GM19043 (cell line): ENCODE data around the gene RYR3.

Experiments
- ATAC-seq: cut with Tn5 transposase; IDR thresholded peaks from one replicate; pipeline ENCODE4 v1.9.1; 2021; ENCODE audit warnings: low read depth; ENCODE audit not compliant: unreplicated experiment

The RYR3 gene

GRCh38 chr15:33317896-33318295 lies 7.1 kb downstream of the RYR3 start:
- no peak for ATAC-seq

- no peak for ATAC-seq
These were observed 9.2 kb downstream of the RYR3 start for GRCh38 chr15:33320017-33320416.

GRCh38 chr15:33322091-33322490 lies 11.3 kb downstream of the RYR3 start:
- no peak for ATAC-seq

- ATAC-seq: no peak
These were observed 13.8 kb downstream of the RYR3 start for GRCh38 chr15:33324609-33325008.

GRCh38 chr15:33326908-33327307 lies 16.1 kb downstream of the RYR3 start:
- ATAC-seq: no peak

- ATAC-seq: no peak
These were observed 17.3 kb downstream of the RYR3 start for GRCh38 chr15:33328106-33328505.

GRCh38 chr15:33329457-33329856 lies 18.7 kb downstream of the RYR3 start:
- no peak for ATAC-seq

- no peak for ATAC-seq
These were observed 20.2 kb downstream of the RYR3 start for GRCh38 chr15:33330931-33331330.

GRCh38 chr15:33341953-33342352 lies 31.2 kb downstream of the RYR3 start:
- no peak for ATAC-seq

GRCh38 chr15:33343275-33343674 lies 32.5 kb downstream of the RYR3 start:
- ATAC-seq: no peak

- no peak for ATAC-seq
These were observed 33.3 kb downstream of the RYR3 start for GRCh38 chr15:33344111-33344510.

- ATAC-seq: no peak
These were observed 33.8 kb downstream of the RYR3 start for GRCh38 chr15:33344530-33344929.

GRCh38 chr15:33354411-33354810 lies 43.6 kb downstream of the RYR3 start:
- ATAC-seq: no peak

- ATAC-seq: no peak
These were observed 47.1 kb downstream of the RYR3 start for GRCh38 chr15:33357845-33358244.

- no peak for ATAC-seq
These were observed 47.5 kb downstream of the RYR3 start for GRCh38 chr15:33358306-33358705.

GRCh38 chr15:33360886-33361285 lies 50.1 kb downstream of the RYR3 start:
- ATAC-seq: no peak

- ATAC-seq: no peak
These were observed 59.3 kb downstream of the RYR3 start for GRCh38 chr15:33369941-33370622.

GRCh38 chr15:33370623-33371020 lies 59.9 kb downstream of the RYR3 start:
- no peak for ATAC-seq

- ATAC-seq: no peak
These were observed 60.4 kb downstream of the RYR3 start for GRCh38 chr15:33371159-33371558.

- no peak for ATAC-seq
These were observed 63.6 kb downstream of the RYR3 start for GRCh38 chr15:33374226-33374914.

GRCh38 chr15:33375236-33375635 lies 64.5 kb downstream of the RYR3 start:
- ATAC-seq: no peak

- ATAC-seq: no peak
These were observed 66.4 kb downstream of the RYR3 start for GRCh38 chr15:33377204-33377603.
